Activated naive CD8-positive, alpha-beta T cell treated with anti-CD3 and anti-CD28 coated beads, Interleukin-2, amount 50 U/mL, for 24 hours (primary cell): Measurements from ENCODE around the gene SCAMP4.
A peak's percentile ranks its signal among the peaks of the same experiment; 100 is the strongest.

Experiments used
- ATAC-seq: fragments of 150-1000 bp; cut with Tn5 transposase; one replicate; pipeline ENCODE4 v1.10.0; 2021
- DNase-seq: peaks from one replicate; pipeline ENCODE4 v3.0.0; 2021
- H3K27ac Mint-ChIP-seq: one replicate; pipeline ENCODE4 v1.8.0; 2021; ENCODE audit warnings: mild to moderate bottlenecking, mixed read lengths
- H3K27me3 Mint-ChIP-seq: one replicate; pipeline ENCODE4 v1.8.0; 2021; ENCODE audit warnings: mixed read lengths
- H3K36me3 Mint-ChIP-seq: one replicate; pipeline ENCODE4 v1.8.0; 2021; ENCODE audit warnings: low read depth, mixed read lengths
- H3K4me1 Mint-ChIP-seq: one replicate; pipeline ENCODE4 v1.8.0; 2021; ENCODE audit warnings: mixed read lengths
- H3K4me3 Mint-ChIP-seq: one replicate; pipeline ENCODE4 v1.8.0; 2021; ENCODE audit warnings: mild to moderate bottlenecking, moderate library complexity, mixed read lengths
- H3K9me3 Mint-ChIP-seq: one replicate; pipeline ENCODE4 v1.8.0; 2021; ENCODE audit warnings: mixed read lengths

The SCAMP4 gene

GRCh38 chr19:1905110-1905862, at the start of gene SCAMP4, which contains the start of gene ADAT3:
Gene SCAMP4 (plus strand): TSS chr19:1905399. CDS start chr19:1915020, 9,621 bp downstream.
Gene ADAT3 (plus strand): TSS chr19:1905399. CDS start chr19:1912048, 6,649 bp downstream.
- Mint-ChIP-seq H3K9me3 (no peaks in the 10 kb centered on the region), H3K27me3 (no peaks in the 10 kb centered on the region), H3K4me1 (peaks cover 48% of the 10 kb centered on the region), H3K27ac (peak within 1 kb of the TSS; percentile 91), H3K36me3 (peaks cover 4% of the 10 kb centered on the region), H3K4me3 (peak within 1 kb of the TSS; percentile 91)
- DNase-seq (peak; percentile 99), ATAC-seq (peak; percentile 97)

- peak; percentile 40 for ATAC-seq
- H3K4me1 Mint-ChIP-seq, result peaks cover 55% of the 10 kb centered on the region
- H3K27me3 Mint-ChIP-seq, result no peaks in the 10 kb centered on the region
- peak overlapping the region; percentile 78 for H3K4me3 Mint-ChIP-seq
- DNase-seq, result peak; percentile 62
- H3K9me3 Mint-ChIP-seq, result no peaks in the 10 kb centered on the region
- H3K36me3 Mint-ChIP-seq, result peaks cover 4% of the 10 kb centered on the region
- H3K27ac Mint-ChIP-seq, result peak overlapping the region; percentile 80
Measured at GRCh38 chr19:1855828-1856255, 49.4 kb upstream of the SCAMP4 start.

GRCh38 chr19:1856345-1856697, 48.9 kb upstream of the SCAMP4 start:
- no peak for ATAC-seq

GRCh38 chr19:1856698-1857603, 48.2 kb upstream of the SCAMP4 start:
- DNase-seq (peak; percentile 72), ATAC-seq (peak; percentile 13)
- peak overlapping the region; percentile 78 for H3K4me3 Mint-ChIP-seq
- H3K4me1 Mint-ChIP-seq, result peaks cover 59% of the 10 kb centered on the region
- H3K27ac Mint-ChIP-seq, result peak overlapping the region; percentile 80
- no peaks in the 10 kb centered on the region for H3K9me3 Mint-ChIP-seq
- no peaks in the 10 kb centered on the region for H3K27me3 Mint-ChIP-seq
- H3K36me3 Mint-ChIP-seq, result peaks cover 4% of the 10 kb centered on the region

More at GRCh38 chr19:1856345-1856697, 48.9 kb upstream of the SCAMP4 start:
- DNase-seq, result no peak
- peaks cover 55% of the 10 kb centered on the region for H3K4me1 Mint-ChIP-seq
- H3K36me3 Mint-ChIP-seq, result peaks cover 2% of the 10 kb centered on the region
- peak overlapping the region; percentile 78 for H3K4me3 Mint-ChIP-seq
- peak overlapping the region; percentile 80 for H3K27ac Mint-ChIP-seq
- H3K27me3 Mint-ChIP-seq, result no peaks in the 10 kb centered on the region
- no peaks in the 10 kb centered on the region for H3K9me3 Mint-ChIP-seq

GRCh38 chr19:1857648-1858326, 47.4 kb upstream of the SCAMP4 start:
- peaks cover 54% of the 10 kb centered on the region for H3K4me1 Mint-ChIP-seq
- H3K9me3 Mint-ChIP-seq, result no peaks in the 10 kb centered on the region
- no peak for ATAC-seq
- peaks cover 8% of the 10 kb centered on the region for H3K36me3 Mint-ChIP-seq
- DNase-seq, result no peak
- H3K4me3 Mint-ChIP-seq, result peak overlapping the region; percentile 67
- H3K27me3 Mint-ChIP-seq, result no peaks in the 10 kb centered on the region
- peak overlapping the region; percentile 35 for H3K27ac Mint-ChIP-seq

- H3K4me1 Mint-ChIP-seq, result peaks cover 47% of the 10 kb centered on the region
- H3K36me3 Mint-ChIP-seq, result peaks cover 6% of the 10 kb centered on the region
- H3K9me3 Mint-ChIP-seq, result no peaks in the 10 kb centered on the region
- ATAC-seq (no peak), DNase-seq (no peak)
- peak overlapping the region; percentile 67 for H3K4me3 Mint-ChIP-seq
- H3K27ac Mint-ChIP-seq, result no peak overlapping the region
- no peaks in the 10 kb centered on the region for H3K27me3 Mint-ChIP-seq
Measured at GRCh38 chr19:1858412-1859081, 46.7 kb upstream of the SCAMP4 start.

- ATAC-seq (no peak), DNase-seq (no peak)
- Mint-ChIP-seq H3K27ac (peak overlapping the region; percentile 71), H3K4me1 (peaks cover 45% of the 10 kb centered on the region), H3K27me3 (no peaks in the 10 kb centered on the region), H3K4me3 (no peak overlapping the region), H3K36me3 (peaks cover 6% of the 10 kb centered on the region), H3K9me3 (no peaks in the 10 kb centered on the region)
Measured at GRCh38 chr19:1859331-1859781, 45.8 kb upstream of the SCAMP4 start.

- ATAC-seq, result no peak
- H3K4me1 Mint-ChIP-seq, result peaks cover 42% of the 10 kb centered on the region
- H3K4me3 Mint-ChIP-seq, result peak overlapping the region; percentile 89
- H3K9me3 Mint-ChIP-seq, result no peaks in the 10 kb centered on the region
- no peak for DNase-seq
- H3K36me3 Mint-ChIP-seq, result peaks cover 6% of the 10 kb centered on the region
- no peaks in the 10 kb centered on the region for H3K27me3 Mint-ChIP-seq
- H3K27ac Mint-ChIP-seq, result no peak overlapping the region
Measured at GRCh38 chr19:1860042-1860775, 45.0 kb upstream of the SCAMP4 start.

GRCh38 chr19:1860821-1861598, 44.2 kb upstream of the SCAMP4 start:
- Mint-ChIP-seq H3K9me3 (no peaks in the 10 kb centered on the region), H3K27me3 (no peaks in the 10 kb centered on the region), H3K4me1 (peaks cover 44% of the 10 kb centered on the region), H3K36me3 (peaks cover 6% of the 10 kb centered on the region), H3K4me3 (peak overlapping the region; percentile 89), H3K27ac (peak overlapping the region; percentile 92)
- DNase-seq (no peak), ATAC-seq (no peak)

GRCh38 chr19:1861599-1862031, 43.6 kb upstream of the SCAMP4 start:
- no peaks in the 10 kb centered on the region for H3K27me3 Mint-ChIP-seq
- peak overlapping the region; percentile 89 for H3K4me3 Mint-ChIP-seq
- H3K27ac Mint-ChIP-seq, result peak overlapping the region; percentile 92
- ATAC-seq, result no peak
- no peaks in the 10 kb centered on the region for H3K9me3 Mint-ChIP-seq
- peaks cover 40% of the 10 kb centered on the region for H3K4me1 Mint-ChIP-seq
- DNase-seq, result no peak
- H3K36me3 Mint-ChIP-seq, result peaks cover 6% of the 10 kb centered on the region

- Mint-ChIP-seq H3K4me1 (peaks cover 40% of the 10 kb centered on the region), H3K36me3 (peaks cover 6% of the 10 kb centered on the region), H3K27me3 (no peaks in the 10 kb centered on the region), H3K27ac (peak overlapping the region; percentile 92), H3K4me3 (peak overlapping the region; percentile 89), H3K9me3 (no peaks in the 10 kb centered on the region)
- DNase-seq (no peak), ATAC-seq (no peak)
Measured at GRCh38 chr19:1862068-1862423, 43.2 kb upstream of the SCAMP4 start.

- Mint-ChIP-seq H3K27me3 (no peaks in the 10 kb centered on the region), H3K36me3 (peaks cover 6% of the 10 kb centered on the region), H3K27ac (peak overlapping the region; percentile 92), H3K9me3 (no peaks in the 10 kb centered on the region), H3K4me3 (peak overlapping the region; percentile 89), H3K4me1 (peaks cover 42% of the 10 kb centered on the region)
- ATAC-seq, result peak; percentile 4
- peak; percentile 74 for DNase-seq
Measured at GRCh38 chr19:1862424-1863327, 42.5 kb upstream of the SCAMP4 start.
